Measurements from ENCODE around the gene CD84.

- TF ChIP-seq, protein P1, sequence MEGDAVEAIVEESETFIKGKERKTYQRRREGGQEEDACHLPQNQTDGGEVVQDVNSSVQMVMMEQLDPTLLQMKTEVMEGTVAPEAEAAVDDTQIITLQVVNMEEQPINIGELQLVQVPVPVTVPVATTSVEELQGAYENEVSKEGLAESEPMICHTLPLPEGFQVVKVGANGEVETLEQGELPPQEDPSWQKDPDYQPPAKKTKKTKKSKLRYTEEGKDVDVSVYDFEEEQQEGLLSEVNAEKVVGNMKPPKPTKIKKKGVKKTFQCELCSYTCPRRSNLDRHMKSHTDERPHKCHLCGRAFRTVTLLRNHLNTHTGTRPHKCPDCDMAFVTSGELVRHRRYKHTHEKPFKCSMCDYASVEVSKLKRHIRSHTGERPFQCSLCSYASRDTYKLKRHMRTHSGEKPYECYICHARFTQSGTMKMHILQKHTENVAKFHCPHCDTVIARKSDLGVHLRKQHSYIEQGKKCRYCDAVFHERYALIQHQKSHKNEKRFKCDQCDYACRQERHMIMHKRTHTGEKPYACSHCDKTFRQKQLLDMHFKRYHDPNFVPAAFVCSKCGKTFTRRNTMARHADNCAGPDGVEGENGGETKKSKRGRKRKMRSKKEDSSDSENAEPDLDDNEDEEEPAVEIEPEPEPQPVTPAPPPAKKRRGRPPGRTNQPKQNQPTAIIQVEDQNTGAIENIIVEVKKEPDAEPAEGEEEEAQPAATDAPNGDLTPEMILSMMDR (IDR thresholded peaks at IDR 0.05): no peak
- TF ChIP-seq POLR2A (IDR thresholded peaks at IDR 0.05) (no peak), POLR2AphosphoS5 (IDR thresholded peaks at IDR 0.05) (no peak)
These were observed 8.5 kb downstream of the CD84 start for GRCh38 chr1:160570840-160571239.

Measured in prostate gland (tissue), 2 donors.